COLO668 (cell line): ENCODE data around the gene FRMD4A.

ENCODE experiments used
- DNase-seq: peaks from one replicate; lab custom pipeline; 2025; ENCODE audit not compliant: unreplicated experiment; lab: John Stamatoyannopoulos, UW

The FRMD4A gene

GRCh38 chr10:14191871-14192270 is 138.9 kb downstream of the FRMD4A start:
- no peak for DNase-seq

- no peak for DNase-seq
These were observed 139.3 kb downstream of the FRMD4A start for GRCh38 chr10:14191407-14191806.

GRCh38 chr10:14190702-14191101 is 140.0 kb downstream of the FRMD4A start:
- DNase-seq, result no peak

- DNase-seq, result no peak
These were observed 144.5 kb downstream of the FRMD4A start for GRCh38 chr10:14186245-14186644.

- no peak for DNase-seq
These were observed 145.2 kb downstream of the FRMD4A start for GRCh38 chr10:14185316-14186045.

- no peak for DNase-seq
These were observed 145.8 kb downstream of the FRMD4A start for GRCh38 chr10:14184841-14185315.

GRCh38 chr10:14182781-14183180 is 147.9 kb downstream of the FRMD4A start:
- no peak for DNase-seq

GRCh38 chr10:14181567-14181936 is 149.2 kb downstream of the FRMD4A start:
- DNase-seq, result no peak

- DNase-seq, result no peak
These were observed 149.7 kb downstream of the FRMD4A start for GRCh38 chr10:14180911-14181566.

GRCh38 chr10:14179251-14179650 is 151.5 kb downstream of the FRMD4A start:
- DNase-seq, result no peak

GRCh38 chr10:14173706-14174594 is 156.8 kb downstream of the FRMD4A start:
- DNase-seq, result no peak

- no peak for DNase-seq
These were observed 157.4 kb downstream of the FRMD4A start for GRCh38 chr10:14173391-14173705.

GRCh38 chr10:14172336-14172950 is 158.3 kb downstream of the FRMD4A start:
- no peak for DNase-seq

GRCh38 chr10:14171336-14171735 is 159.4 kb downstream of the FRMD4A start:
- no peak for DNase-seq

GRCh38 chr10:14163377-14164086 is 167.2 kb downstream of the FRMD4A start:
- no peak for DNase-seq

- no peak for DNase-seq
These were observed 167.9 kb downstream of the FRMD4A start for GRCh38 chr10:14162629-14163344.

GRCh38 chr10:14162061-14162460 is 168.7 kb downstream of the FRMD4A start:
- no peak for DNase-seq

- no peak for DNase-seq
These were observed 170.4 kb downstream of the FRMD4A start for GRCh38 chr10:14160299-14160698.

- DNase-seq, result no peak
These were observed 172.1 kb downstream of the FRMD4A start for GRCh38 chr10:14158575-14158974.

GRCh38 chr10:14156104-14156503 is 174.6 kb downstream of the FRMD4A start:
- no peak for DNase-seq
